SK-N-SH (cell line): ENCODE measurements around the gene ATOSA. TPM values are rescaled to one million over a fixed set of nuclear protein-coding genes. Genes with fewer than 3 reads are reported as not detected.

Source experiments
- CTCF ChIA-PET: fragments of 300-600, 350-600 bp; formaldehyde crosslinking; extraction: SDS; loops from one replicate; lab custom pipeline; 2021; lab: Yijun Ruan, JAX
- POLR2A ChIA-PET: fragments of 350-600 bp; sonication (Branson Sonifier 250); formaldehyde crosslinking; extraction: SDS; loops from one replicate; lab custom pipeline; 2020; ENCODE audit warnings: antibody characterized with exemption, inconsistent platforms; lab: Yijun Ruan, JAX
- DNase-seq: peaks from one replicate; pipeline ENCODE4 v3.0.0; 2012
- H2AFZ ChIP-seq: fragments of 200-600 bp; sonication (generic); 2 replicates; pipeline ENCODE4 v1.8.1; 2016; ENCODE audit warnings: antibody characterized with exemption, mild to moderate bottlenecking, low read depth
- H3F3A ChIP-seq: fragments of 200-600 bp; sonication (generic); replicated peaks from 2 replicates; pipeline ENCODE3; 2016; ENCODE audit warnings: antibody characterized with exemption, mild to moderate bottlenecking; ENCODE audit not compliant: insufficient read depth
- H3K27ac ChIP-seq, 2 experiments: fragments of 200-500 bp in 1 of 2; fragments of 200-600 bp in 1 of 2; sonication (Bioruptor generic) in 1 of 2; sonication (generic), shearing (Covaris generic) in 1 of 2; 2 replicates each; pipeline versions ENCODE4 v1.5.1 to v1.6.1; 2014 to 2016; ENCODE audit warnings: low read depth in 2 of 2, inconsistent platforms in 1 of 2, low read length in 1 of 2, mild to moderate bottlenecking in 1 of 2, mixed read lengths in 1 of 2
- H3K27me3 ChIP-seq: fragments of 200-600 bp; sonication (generic), shearing (Covaris generic); 2 replicates; pipeline ENCODE4 v1.6.1; 2016; ENCODE audit warnings: mixed run types; ENCODE audit not compliant: insufficient read depth
- H3K36me3 ChIP-seq, 2 experiments: fragments of 200-500 bp in 1 of 2; fragments of 200-600 bp in 1 of 2; sonication (Bioruptor generic) in 1 of 2; sonication (generic) in 1 of 2; replicated peaks in 1 of 2; 2 replicates each; pipeline versions ENCODE3 to v1.5.1; 2014 to 2016; ENCODE audit warnings: low read length in 1 of 2, mild to moderate bottlenecking in 1 of 2; ENCODE audit not compliant: insufficient read depth in 2 of 2, control insufficient read depth in 1 of 2
- H3K4me1 ChIP-seq, 2 experiments: fragments of 200-500 bp in 1 of 2; fragments of 200-600 bp in 1 of 2; sonication (Bioruptor generic) in 1 of 2; sonication (generic), shearing (Covaris generic) in 1 of 2; 2 replicates each; pipeline versions ENCODE4 v1.5.1 to v1.6.1; 2014 to 2016; ENCODE audit warnings: low read depth in 1 of 2, low read length in 1 of 2, mixed run types in 1 of 2; ENCODE audit not compliant: insufficient read depth in 2 of 2, control insufficient read depth in 1 of 2
- H3K4me2 ChIP-seq: fragments of 200-600 bp; sonication (generic), shearing (Covaris generic); 2 replicates; pipeline ENCODE4 v1.6.1; 2017; ENCODE audit warnings: mixed run types
- H3K4me3 ChIP-seq, 2 experiments: fragments of 200-500 bp in 1 of 2; fragments of 200-600 bp in 1 of 2; sonication (Bioruptor generic) in 1 of 2; sonication (generic), shearing (Covaris generic) in 1 of 2; 2 replicates each; pipeline versions ENCODE4 v1.5.1 to v1.8.1; 2014 to 2016; ENCODE audit warnings: low read depth in 2 of 2, inconsistent platforms in 1 of 2, low read length in 1 of 2, mild to moderate bottlenecking in 1 of 2, mixed read lengths in 1 of 2, moderate library complexity in 1 of 2
- H3K79me2 ChIP-seq: fragments of 200-600 bp; sonication (generic); 2 replicates; pipeline ENCODE4 v1.8.1; 2017; ENCODE audit warnings: mild to moderate bottlenecking; ENCODE audit not compliant: insufficient read depth
- H3K9ac ChIP-seq: fragments of 200-600 bp; sonication (generic); 2 replicates; pipeline ENCODE4 v1.6.1; 2017; ENCODE audit warnings: mixed run types
- H3K9me2 ChIP-seq: fragments of 200-600 bp; sonication (generic); 2 replicates; pipeline ENCODE4 v1.6.1; 2017; ENCODE audit warnings: mixed run types
- H3K9me3 ChIP-seq: fragments of 200-600 bp; sonication (generic); 2 replicates; pipeline ENCODE4 v1.6.1; 2017; ENCODE audit warnings: mixed run types, mild to moderate bottlenecking, moderate library complexity
- H4K20me1 ChIP-seq: fragments of 200-600 bp; sonication (generic); 2 replicates; pipeline ENCODE4 v1.6.1; 2017; ENCODE audit warnings: mild to moderate bottlenecking, mixed run types; ENCODE audit not compliant: insufficient read depth
- CHD2 ChIP-seq: fragments of 150-350 bp; IDR thresholded peaks from 2 replicates; pipeline ENCODE4 v1.6.1; 2018; ENCODE audit warnings: low read length; ENCODE audit not compliant: partially characterized antibody
- FOSL2 ChIP-seq: IDR thresholded peaks from 2 replicates; pipeline ENCODE4 v1.4.0; 2012; ENCODE audit warnings: low read depth, mild to moderate bottlenecking, moderate library complexity, borderline replicate concordance
- GABPA ChIP-seq: IDR thresholded peaks from 2 replicates; pipeline ENCODE4 v1.4.0; 2012; ENCODE audit warnings: low read depth, mild to moderate bottlenecking
- JUND ChIP-seq: IDR thresholded peaks from 2 replicates; pipeline ENCODE4 v1.4.0; 2012
- MXI1 ChIP-seq: IDR thresholded peaks from 2 replicates; pipeline ENCODE4 v1.6.1; 2012; ENCODE audit warnings: mild to moderate bottlenecking, low read depth, low read length, improper control_type of control experiment
- NFIC ChIP-seq: IDR thresholded peaks from 2 replicates; pipeline ENCODE4 v1.4.0; 2012; ENCODE audit warnings: borderline replicate concordance
- PBX3 ChIP-seq: IDR thresholded peaks from 2 replicates; pipeline ENCODE4; 2012
- POLR2AphosphoS5 ChIP-seq: IDR thresholded peaks from 2 replicates; pipeline ENCODE4 v1.6.1; 2012; ENCODE audit warnings: low read depth, low read length
- RAD21 ChIP-seq: IDR thresholded peaks from 2 replicates; pipeline ENCODE4 v1.6.1; 2012; ENCODE audit warnings: mild to moderate bottlenecking, low read length
- RCOR1 ChIP-seq: fragments of 150-350 bp; IDR thresholded peaks from 2 replicates; pipeline ENCODE4 v1.6.1; 2017; ENCODE audit warnings: antibody characterized with exemption, low read length
- RFX5 ChIP-seq: IDR thresholded peaks from 2 replicates; pipeline ENCODE4 v1.6.1; 2012; ENCODE audit warnings: mild to moderate bottlenecking, improper control_type of control experiment, low read length
- USF1 ChIP-seq: IDR thresholded peaks from 2 replicates; pipeline ENCODE4 v1.4.0; 2012; ENCODE audit warnings: low read depth, borderline replicate concordance
- WGBS: methylation state at CpG from one replicate; pipeline ENCODE4 v1.1.6; 2017; ENCODE audit warnings: low lambda C conversion rate; 5-methylcytosine and 5-hydroxymethylcytosine counted together
- polyA plus RNA-seq, 3 experiments: library from polyadenylated mRNA; depleted of rRNA; stranded (reverse); fragments of >200 nt; gene quantifications; 2 replicates each; pipeline ENCODE4 v1.2.3, GENCODE V29; 2012

ATOSA gene
- polyA plus RNA-seq, 1 of the 3 experiments (the other 2 are of a cell fraction), result 7.4 TPM

GRCh38 chr15:52682781-52683180 lies 3.6 kb upstream of the ATOSA start (continued):
- TF ChIP-seq MXI1, result no peak
- no peak for TF ChIP-seq RCOR1
- TF ChIP-seq POLR2AphosphoS5, result no peak

GRCh38 chr15:52682200-52682599 lies 3.0 kb upstream of the ATOSA start:
- TF ChIP-seq RFX5, result no peak
- no peak for TF ChIP-seq CHD2
- no peak for TF ChIP-seq FOSL2
- no peak for TF ChIP-seq MXI1
- TF ChIP-seq NFIC, result no peak
- no peak for TF ChIP-seq PBX3
- POLR2A ChIA-PET, result no interaction called here
- Histone ChIP-seq H3K4me1 (no peaks in the 10 kb centered on the region; a peak in 2 of 4 replicates), H3K4me2 (no peak overlapping the region), H3K9me3 (no peaks in the 10 kb centered on the region), H3K4me3 (no peak overlapping the region), H3K9ac (no peak overlapping the region), H3F3A (peaks cover 11% of the 10 kb centered on the region), H3K9me2 (no peaks in the 10 kb centered on the region), H3K27ac (no peak overlapping the region), H3K79me2 (no peaks in the 10 kb centered on the region), H3K27me3 (no peaks in the 10 kb centered on the region), H3K36me3 (no peaks in the 10 kb centered on the region), H2AFZ (no peak overlapping the region), H4K20me1 (no peaks in the 10 kb centered on the region)
- CTCF ChIA-PET, result no interaction called here
- DNase-seq, result no peak

- 87% methylated on average over 3 of the region's 3 CpGs for WGBS
- no peak overlapping the region for H2AFZ ChIP-seq
- peaks cover 11% of the 10 kb centered on the region for H3F3A ChIP-seq
- H3K9ac ChIP-seq, result no peak overlapping the region
- H3K27ac ChIP-seq, result no peak overlapping the region
- TF ChIP-seq POLR2AphosphoS5 (no peak), RFX5 (no peak), JUND (no peak), GABPA (no peak), RAD21 (no peak), USF1 (no peak)
- no peak overlapping the region for H3K4me2 ChIP-seq
- no peak for DNase-seq
- POLR2A ChIA-PET, result no interaction called here
- H3K36me3 ChIP-seq, result peaks cover under 1 to 4% of the 10 kb centered on the region in 2 experiments
- no peaks in the 10 kb centered on the region for H4K20me1 ChIP-seq
- H3K4me3 ChIP-seq, result no peak overlapping the region
- H3K9me3 ChIP-seq, result no peaks in the 10 kb centered on the region
- no peaks in the 10 kb centered on the region for H3K27me3 ChIP-seq
- CTCF ChIA-PET, result interaction anchor here (0.6 kb wide), 1 partner anchor 216 kb away, joined by 3 read pairs; no protein-coding TSS in a partner anchor
- H3K4me1 ChIP-seq, result peaks cover 3 to 4% of the 10 kb centered on the region in 2 experiments; a peak in 2 of 4 replicates
- H3K9me2 ChIP-seq, result no peaks in the 10 kb centered on the region
- peaks cover 4% of the 10 kb centered on the region; the same call in 1 of the 2 replicates for H3K79me2 ChIP-seq
Measured at GRCh38 chr15:52681441-52681840, 2.3 kb upstream of the ATOSA start.
